ENCODE results near the gene TRIM74.
"Not testable (repeated sequence)": the region's sequence is repeated elsewhere in the genome, so short reads cannot be mapped to it uniquely, and the experiment has no call there.

Gene TRIM74

DNA sequence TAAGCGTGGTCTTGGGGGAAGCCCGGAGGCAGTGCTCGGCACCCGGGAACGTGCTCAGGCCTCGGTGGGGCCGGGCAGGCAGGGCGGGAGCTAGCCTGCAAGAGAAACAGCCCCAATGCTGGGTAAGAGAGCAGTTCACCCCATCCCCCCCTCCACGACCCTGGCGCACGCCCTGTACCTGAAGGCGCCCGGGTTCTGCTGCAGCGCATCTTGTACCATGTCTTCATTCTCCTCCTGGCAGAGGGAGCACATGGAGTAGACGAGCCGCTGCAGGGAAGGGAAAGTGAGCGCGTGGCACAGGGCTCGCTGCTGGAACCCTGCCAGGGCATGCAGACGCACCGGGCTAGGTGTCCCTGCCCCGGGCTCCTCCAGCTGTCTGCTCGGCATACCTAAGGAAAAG, 20.6 kb downstream of the TRIM74 start:
- H3K4me3 ChIP-seq, result not testable (repeated sequence)

GRCh38 chr7:72946130-72946745, 23.0 kb downstream of the TRIM74 start:
- H3K36me3 ChIP-seq, result peaks cover 15 to 41% (median 24%) of the 10 kb centered on the region in 11 experiments; a peak in 17 of 22 replicates

More for the DNA sequence above, 20.6 kb downstream of the TRIM74 start:
- H3K9me3 ChIP-seq (replicated peaks in 1 of 11); H3K4me2 ChIP-seq; H3K27ac ChIP-seq; H3K4me1 ChIP-seq; H3K9ac ChIP-seq; H3K27me3 ChIP-seq: not testable (repeated sequence)
- Histone ChIP-seq H4K20me1 (peaks cover 0 to 43% (median 20%) of the 10 kb centered on the region in 11 experiments; a peak in 14 of 22 replicates), H3K36me3 (peaks cover 14 to 35% (median 23%) of the 10 kb centered on the region in 11 experiments; a peak in 17 of 22 replicates)

GRCh38 chr7:72945597-72945996, 23.7 kb downstream of the TRIM74 start:
- not testable (repeated sequence) for H3K4me3 ChIP-seq; H3K27ac ChIP-seq; H3K9me3 ChIP-seq (replicated peaks in 1 of 11); H3K4me2 ChIP-seq; H3K4me1 ChIP-seq; H3K27me3 ChIP-seq; H3K9ac ChIP-seq
- H3K36me3 ChIP-seq, result peaks cover 15 to 41% (median 24%) of the 10 kb centered on the region in 11 experiments; a peak in 17 of 22 replicates
- peaks cover 0 to 43% (median 20%) of the 10 kb centered on the region in 11 experiments; a peak in 14 of 22 replicates for H4K20me1 ChIP-seq

More at GRCh38 chr7:72946130-72946745, 23.0 kb downstream of the TRIM74 start:
- H3K27me3 ChIP-seq; H3K9me3 ChIP-seq (replicated peaks in 1 of 11); H3K27ac ChIP-seq; H3K4me3 ChIP-seq; H3K9ac ChIP-seq; H3K4me2 ChIP-seq; H3K4me1 ChIP-seq: not testable (repeated sequence)
- H4K20me1 ChIP-seq, result peaks cover 0 to 43% (median 20%) of the 10 kb centered on the region in 11 experiments; a peak in 14 of 22 replicates

DNA sequence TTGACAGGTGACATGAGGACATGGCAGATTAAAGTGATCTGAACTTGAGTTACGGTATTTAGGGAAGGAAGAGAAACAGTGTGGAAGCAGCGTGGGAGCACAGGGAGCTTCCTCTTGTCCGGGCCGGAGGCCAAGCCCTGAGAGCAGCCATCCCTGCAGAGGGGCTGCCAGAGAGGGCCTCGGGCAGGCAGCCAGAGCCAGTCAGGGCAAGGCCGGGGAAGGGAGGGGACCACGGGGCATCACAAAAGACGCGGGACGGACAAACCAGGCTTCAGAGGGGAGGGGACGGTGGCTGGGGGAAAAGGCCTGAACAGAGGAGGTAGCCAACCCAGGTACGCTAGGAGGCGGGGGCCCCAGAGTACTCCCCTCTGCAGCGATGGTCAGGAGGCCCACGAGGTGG, 24.3 kb downstream of the TRIM74 start:
- not testable (repeated sequence) for H3K9ac ChIP-seq; H3K4me2 ChIP-seq; H3K9me3 ChIP-seq (replicated peaks in 1 of 11); H3K27me3 ChIP-seq; H3K4me1 ChIP-seq; H3K4me3 ChIP-seq; H3K27ac ChIP-seq
- Histone ChIP-seq H3K36me3 (peaks cover 15 to 41% (median 24%) of the 10 kb centered on the region in 11 experiments; a peak in 17 of 22 replicates), H4K20me1 (peaks cover 0 to 43% (median 20%) of the 10 kb centered on the region in 11 experiments; a peak in 14 of 22 replicates)

DNA sequence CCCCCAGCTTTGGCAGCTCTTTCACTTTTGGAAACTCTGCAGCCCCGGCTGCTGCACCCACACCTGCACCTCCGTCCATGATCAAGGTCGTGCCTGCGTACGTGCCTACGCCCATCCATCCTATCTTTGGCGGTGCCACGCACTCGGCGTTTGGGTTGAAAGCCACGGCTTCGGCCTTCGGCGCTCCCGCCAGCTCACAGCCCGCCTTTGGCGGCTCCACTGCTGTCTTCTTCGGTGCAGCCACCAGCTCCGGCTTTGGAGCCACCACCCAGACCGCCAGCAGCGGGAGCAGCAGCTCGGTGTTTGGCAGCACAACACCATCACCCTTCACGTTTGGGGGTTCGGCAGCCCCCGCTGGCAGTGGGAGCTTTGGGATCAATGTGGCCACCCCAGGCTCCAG, 26.3 kb downstream of the TRIM74 start:
- not testable (repeated sequence) for H3K27me3 ChIP-seq; H3K27ac ChIP-seq; H3K4me1 ChIP-seq; H3K9ac ChIP-seq; H3K4me2 ChIP-seq; H3K9me3 ChIP-seq (replicated peaks in 1 of 11); H3K4me3 ChIP-seq
- peaks cover 0 to 37% (median 22%) of the 10 kb centered on the region in 11 experiments; a peak in 16 of 22 replicates for H4K20me1 ChIP-seq
- peaks cover 20 to 40% (median 28%) of the 10 kb centered on the region in 11 experiments for H3K36me3 ChIP-seq

DNA sequence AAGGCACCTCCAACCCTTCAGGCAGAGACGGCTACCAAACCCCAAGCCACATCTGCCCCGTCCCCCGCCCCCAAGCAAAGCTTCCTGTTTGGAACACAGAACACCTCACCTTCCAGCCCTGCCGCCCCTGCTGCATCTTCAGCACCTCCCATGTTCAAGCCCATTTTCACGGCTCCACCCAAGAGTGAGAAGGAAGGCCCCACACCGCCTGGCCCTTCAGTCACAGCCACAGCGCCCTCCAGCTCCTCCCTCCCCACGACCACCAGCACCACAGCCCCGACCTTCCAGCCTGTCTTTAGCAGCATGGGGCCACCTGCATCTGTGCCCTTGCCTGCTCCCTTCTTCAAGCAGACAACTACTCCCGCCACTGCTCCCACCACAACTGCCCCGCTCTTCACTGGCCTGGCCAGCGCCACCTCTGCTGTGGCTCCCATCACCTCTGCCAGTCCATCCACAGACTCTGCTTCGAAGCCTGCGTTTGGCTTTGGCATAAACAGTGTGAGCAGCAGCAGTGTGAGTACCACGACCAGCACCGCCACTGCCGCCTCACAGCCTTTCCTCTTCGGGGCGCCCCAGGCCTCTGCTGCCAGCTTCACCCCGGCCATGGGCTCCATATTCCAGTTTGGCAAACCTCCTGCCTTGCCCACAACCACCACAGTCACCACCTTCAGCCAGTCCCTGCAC, 27.1 kb downstream of the TRIM74 start:
- not testable (repeated sequence) for H3K27me3 ChIP-seq; H3K4me3 ChIP-seq; H3K4me2 ChIP-seq; H3K9me3 ChIP-seq (replicated peaks in 1 of 11); H3K9ac ChIP-seq; H3K27ac ChIP-seq
- H4K20me1 ChIP-seq, result peaks cover 0 to 41% (median 26%) of the 10 kb centered on the region in 11 experiments; a peak in 16 of 22 replicates
- H3K4me1 ChIP-seq, result peaks cover 11 to 12% (median 11%) of the 10 kb centered on the region in 10 experiments
- H3K36me3 ChIP-seq, result peaks cover 20 to 39% (median 28%) of the 10 kb centered on the region in 11 experiments

DNA sequence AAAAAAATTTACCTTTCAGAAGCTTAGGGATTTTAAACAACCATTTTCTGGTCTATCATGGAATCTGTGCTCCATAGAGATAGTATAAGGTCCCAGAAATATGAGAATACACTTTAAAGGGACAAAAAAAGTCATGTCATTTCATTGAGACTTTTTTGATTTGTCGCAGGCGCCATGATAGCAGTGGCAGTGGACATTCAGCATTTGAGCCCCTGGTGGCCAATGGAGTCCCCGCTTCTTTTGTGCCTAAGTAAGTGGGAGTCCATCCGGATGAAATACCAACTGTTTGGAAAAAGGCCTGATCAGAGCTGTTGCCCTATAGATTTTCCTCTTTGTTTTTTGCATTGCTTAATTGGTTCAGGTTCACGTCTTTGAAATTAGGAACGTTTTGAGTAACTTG, 41.0 kb downstream of the TRIM74 start:
- H3K4me1 ChIP-seq, result peaks cover 15 to 23% (median 17%) of the 10 kb centered on the region in 10 experiments
- H3K36me3 ChIP-seq, result peaks cover 53 to 67% (median 63%) of the 10 kb centered on the region in 11 experiments
- H3K4me3 ChIP-seq; H3K9me3 ChIP-seq (replicated peaks in 1 of 11); H3K9ac ChIP-seq; H3K27me3 ChIP-seq; H3K4me2 ChIP-seq; H3K27ac ChIP-seq: not testable (repeated sequence)
- H4K20me1 ChIP-seq, result peaks cover 0 to 44% (median 17%) of the 10 kb centered on the region in 11 experiments; a peak in 16 of 22 replicates

GRCh38 chr7:72927791-72928190, 41.5 kb downstream of the TRIM74 start:
- peaks cover 53 to 66% (median 59%) of the 10 kb centered on the region in 11 experiments for H3K36me3 ChIP-seq
- H3K4me3 ChIP-seq, result not testable (repeated sequence)

DNA sequence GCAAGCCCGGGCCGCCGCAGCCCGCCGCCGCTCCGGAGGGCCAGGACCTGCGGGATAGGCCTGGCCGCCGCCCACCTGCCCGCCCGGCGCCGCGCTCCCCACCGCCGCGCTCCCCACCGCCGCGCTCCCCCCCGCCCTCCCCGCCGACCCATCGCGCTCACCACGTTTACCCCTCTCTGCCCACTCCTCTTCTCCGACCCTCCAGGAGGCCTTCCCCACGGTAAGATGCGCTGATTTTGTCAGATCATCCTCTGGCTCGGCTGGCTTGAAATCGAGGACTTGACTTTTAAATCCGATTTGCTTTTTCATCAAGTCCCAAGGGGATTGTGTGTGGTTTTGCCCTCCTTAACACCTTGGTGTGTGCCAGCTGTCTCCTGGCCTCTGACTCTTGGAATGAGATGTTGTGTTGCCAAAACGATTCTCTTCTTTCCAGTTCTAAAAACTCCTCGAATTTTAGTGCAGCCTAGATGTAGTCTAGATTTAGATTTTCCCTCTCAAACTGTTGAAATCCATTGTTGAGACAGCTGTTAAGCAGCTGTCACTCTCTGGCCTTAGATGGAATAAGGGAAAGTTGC, 43.6 kb downstream of the TRIM74 start:
- peak overlapping the region; percentile 79 to 96 (median 89) for H3K4me3 ChIP-seq
- peak overlapping the region; percentile 75 to 95 (median 91) for H3K4me2 ChIP-seq
- TF ChIP-seq Cebpa-rat (IDR thresholded peaks at IDR 0.05), result no peak
- peaks cover 51 to 66% (median 57%) of the 10 kb centered on the region in 11 experiments for H3K36me3 ChIP-seq
- peak overlapping the region; percentile 79 to 95 (median 92) for H3K27ac ChIP-seq
- H3K9me3 ChIP-seq (replicated peaks in 1 of 11), result no peaks in the 10 kb centered on the region
- H3K9ac ChIP-seq, result peak overlapping the region; percentile 90 to 97 (median 95)
- no peaks in the 10 kb centered on the region for H3K27me3 ChIP-seq
- H3K4me1 ChIP-seq, result peaks cover 15 to 23% (median 17%) of the 10 kb centered on the region in 10 experiments
- H4K20me1 ChIP-seq, result peaks cover 0 to 63% (median 19%) of the 10 kb centered on the region in 11 experiments; a peak in 16 of 22 replicates

More at GRCh38 chr7:72927791-72928190, 41.5 kb downstream of the TRIM74 start:
- peaks cover 0 to 44% (median 17%) of the 10 kb centered on the region in 11 experiments; a peak in 16 of 22 replicates for H4K20me1 ChIP-seq
- H3K4me1 ChIP-seq, result peaks cover 15 to 23% (median 17%) of the 10 kb centered on the region in 10 experiments
- H3K27ac ChIP-seq; H3K27me3 ChIP-seq; H3K9me3 ChIP-seq (replicated peaks in 1 of 11); H3K9ac ChIP-seq; H3K4me2 ChIP-seq: not testable (repeated sequence)

Measured in BLaER1 treated with 17β-estradiol and CSF1 and Interleukin-3, amounts not matched to agents 10 nM and 100 nM (cell line).